ENCODE measurements around the gene DCST2.

DCST2 gene

DNA sequence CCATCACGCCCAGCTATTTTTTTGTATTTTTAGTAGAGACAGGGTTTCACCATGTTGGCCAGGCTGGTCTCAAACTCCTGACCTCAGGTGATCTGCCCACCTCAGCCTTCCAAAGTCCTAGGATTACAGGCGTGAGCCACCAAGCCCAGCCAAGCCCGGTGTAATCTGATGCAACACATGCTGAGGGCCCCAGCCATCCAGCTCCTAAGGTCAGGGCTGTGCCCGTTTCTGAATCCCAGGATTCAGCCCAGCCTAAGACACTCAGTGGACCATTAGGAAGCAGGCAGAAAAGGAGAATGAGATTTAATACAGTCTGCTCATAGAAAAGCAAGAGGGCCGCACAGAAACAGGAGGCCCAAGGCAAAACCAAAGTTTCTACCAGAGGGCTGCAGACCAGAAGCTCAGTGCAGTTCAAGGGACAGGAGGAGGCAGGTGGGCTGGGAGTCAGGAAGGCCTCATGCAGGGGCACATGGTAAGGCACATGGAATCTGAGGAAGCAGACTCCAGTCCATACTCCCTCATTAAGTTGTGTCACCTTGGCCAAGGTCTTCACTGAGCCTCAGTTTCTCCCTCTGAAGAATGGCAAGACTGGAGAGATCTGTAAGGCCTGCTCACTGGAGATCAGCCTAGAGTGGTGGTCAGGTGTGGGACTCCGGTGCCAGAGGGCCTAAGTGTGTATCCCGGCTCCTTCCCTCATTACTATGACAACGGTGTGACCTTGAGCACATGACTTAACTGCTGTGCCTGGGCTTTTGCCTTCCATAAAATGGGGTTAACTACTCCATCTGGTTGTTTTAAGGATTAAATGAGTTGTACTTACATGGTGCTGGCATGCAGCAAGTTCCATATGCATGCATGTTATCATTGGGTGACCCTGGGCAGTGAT, 15.1 kb upstream of the DCST2 start:
- no peak for DNase-seq

DNA sequence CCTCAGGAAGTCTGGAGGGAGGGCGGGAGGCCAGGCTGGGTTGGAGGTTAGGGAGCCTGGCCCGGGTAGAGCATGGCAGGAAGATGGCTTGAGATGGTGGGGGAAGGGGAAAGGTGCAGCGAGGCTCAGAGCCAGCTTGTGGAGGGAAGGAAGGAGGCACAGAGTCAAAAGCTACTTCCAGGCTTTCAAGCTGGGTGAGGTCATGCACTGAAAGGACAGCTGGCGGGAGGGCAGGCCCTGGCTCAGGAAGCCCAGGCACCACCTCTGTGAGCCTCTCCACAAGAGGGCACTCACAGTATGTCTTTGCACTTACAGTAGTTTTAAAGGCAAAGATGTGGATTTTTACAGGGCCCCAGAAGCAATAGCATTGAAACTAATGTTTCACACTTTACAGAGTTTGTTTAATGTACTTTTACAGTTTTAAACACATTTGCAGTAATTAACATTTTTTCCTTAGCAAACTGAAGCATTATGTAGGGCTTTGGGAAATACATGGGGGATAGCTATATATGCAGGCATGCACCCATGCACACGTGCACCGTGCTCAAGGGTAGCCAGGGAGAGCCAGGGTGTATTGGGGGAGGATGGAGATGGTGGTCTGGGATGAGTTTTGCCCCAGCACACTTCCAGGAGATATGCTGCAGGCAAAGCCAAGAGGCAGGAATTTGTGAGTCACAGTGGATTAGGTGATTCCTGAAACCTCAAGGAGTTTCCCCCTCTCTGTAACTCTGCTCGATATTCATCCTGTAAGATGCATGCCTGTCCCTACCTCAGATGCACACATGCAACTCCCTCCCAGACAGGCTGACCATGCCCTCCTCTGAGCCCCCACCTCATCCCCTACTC, 11.5 kb upstream of the DCST2 start:
- peak; percentile 82 for DNase-seq

GRCh38 chr1:155044365-155044764, 10.8 kb upstream of the DCST2 start:
- DNase-seq = no peak

DNA sequence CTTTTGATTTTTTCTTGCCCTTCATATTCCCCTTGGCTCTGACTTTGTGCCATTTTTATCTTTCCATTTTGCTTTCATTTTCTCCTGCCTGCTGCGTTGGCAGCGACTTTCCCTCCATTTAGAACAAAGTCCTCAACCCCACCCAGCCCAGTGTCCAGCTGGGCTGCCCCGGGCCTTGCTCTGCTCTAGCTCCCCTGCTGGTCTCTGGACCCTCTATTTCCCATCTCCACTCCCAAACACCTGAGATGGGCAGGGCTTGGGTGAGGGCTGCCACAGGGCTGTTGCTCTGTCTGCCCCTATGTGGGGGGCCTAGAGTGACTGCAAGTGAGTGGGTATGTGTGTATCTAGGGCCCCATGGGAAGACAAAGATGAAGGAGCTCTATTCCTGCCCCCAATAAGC, 10.2 kb upstream of the DCST2 start:
- no peak for DNase-seq

- DNase-seq = no peak
These were observed 9.7 kb upstream of the DCST2 start for GRCh38 chr1:155043301-155043702.

DNA sequence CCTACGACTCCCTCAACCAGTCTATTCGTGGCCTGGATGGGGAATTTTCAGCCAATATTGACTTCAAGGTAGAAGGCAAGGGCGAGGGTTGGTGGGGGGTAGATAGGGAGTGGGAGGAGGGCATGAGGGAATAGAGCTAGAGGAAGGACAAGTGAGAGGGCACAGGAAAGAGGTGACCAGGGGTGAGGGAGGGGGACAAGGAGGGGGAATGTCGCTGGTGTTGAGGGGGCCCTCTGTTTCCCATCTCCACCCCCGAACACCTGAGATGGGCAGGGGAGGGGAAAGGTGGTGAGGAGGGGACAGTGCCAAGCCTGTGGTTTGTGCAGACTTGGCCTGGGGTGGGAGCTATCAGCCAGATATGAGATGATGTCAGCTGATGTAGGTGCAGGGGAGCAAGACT, 9.2 kb upstream of the DCST2 start:
- DNase-seq = no peak

DNA sequence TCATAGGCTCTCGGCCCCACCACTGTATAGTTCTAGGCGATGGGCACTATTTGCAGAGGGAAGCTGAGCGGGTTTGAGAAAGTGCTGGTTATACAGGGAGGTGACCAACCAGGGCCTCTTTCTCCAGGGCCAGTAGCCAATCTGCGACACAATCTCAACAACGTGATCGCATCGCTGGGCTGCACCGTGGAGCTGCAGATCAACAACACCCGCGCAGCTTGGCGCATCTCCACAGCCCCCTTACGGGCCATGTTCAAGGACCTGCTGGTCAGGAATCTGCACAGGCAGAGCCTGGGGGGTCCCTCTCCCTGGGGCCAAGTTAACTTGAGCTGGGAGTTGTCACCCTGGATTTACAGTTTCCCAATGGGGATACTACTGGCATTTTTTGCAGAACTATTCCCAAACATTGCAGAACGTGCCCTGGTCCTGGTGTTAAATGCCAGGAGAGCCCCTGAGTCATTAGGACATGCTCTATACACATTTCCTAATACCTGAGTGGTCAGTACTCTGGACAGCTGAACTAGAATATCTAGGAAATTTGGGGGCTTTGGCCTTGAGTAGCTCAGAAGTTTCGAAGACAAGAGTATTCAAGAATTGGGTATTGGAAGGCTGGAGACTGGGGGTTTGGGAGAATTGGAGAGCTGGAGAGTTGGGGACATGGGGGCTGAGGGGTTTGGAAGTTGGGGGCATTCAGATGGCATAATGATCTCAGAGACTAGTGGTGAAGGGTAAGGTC, 6.9 kb upstream of the DCST2 start:
- DNase-seq = no peak

- no peak for DNase-seq
These were observed 5.7 kb upstream of the DCST2 start for GRCh38 chr1:155039308-155039669.

- DNase-seq = peak; percentile 41
These were observed 5.2 kb upstream of the DCST2 start for GRCh38 chr1:155038602-155039307.

DNA sequence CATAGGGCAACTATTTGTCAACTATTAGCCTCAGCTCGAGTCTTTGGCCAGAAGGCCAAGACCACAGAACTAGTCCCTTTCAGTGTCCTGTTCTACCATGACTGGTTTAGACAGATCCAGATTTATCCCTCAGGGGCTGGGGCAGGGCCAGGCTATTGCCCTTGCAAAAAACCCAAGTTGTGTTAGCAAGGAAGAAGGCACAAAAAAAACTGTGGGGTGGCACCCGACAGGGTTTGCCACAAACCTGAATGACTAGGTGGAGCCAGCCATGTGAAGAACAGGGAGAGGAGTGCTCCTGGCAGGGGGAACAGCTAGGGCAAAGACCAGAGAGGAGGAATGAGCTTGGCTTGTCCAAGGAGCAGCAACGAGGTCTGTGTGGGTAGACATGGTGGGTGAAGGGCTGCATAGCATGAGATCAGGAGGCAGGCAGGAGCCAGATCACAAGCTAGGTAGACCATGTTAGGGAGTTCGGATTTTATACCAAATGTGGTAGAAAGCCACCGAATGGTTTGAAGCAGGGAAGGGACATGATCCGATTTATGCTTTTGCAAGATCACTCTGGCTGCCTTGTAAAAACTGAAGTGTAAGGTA, 4.4 kb upstream of the DCST2 start:
- DNase-seq = no peak

DNA sequence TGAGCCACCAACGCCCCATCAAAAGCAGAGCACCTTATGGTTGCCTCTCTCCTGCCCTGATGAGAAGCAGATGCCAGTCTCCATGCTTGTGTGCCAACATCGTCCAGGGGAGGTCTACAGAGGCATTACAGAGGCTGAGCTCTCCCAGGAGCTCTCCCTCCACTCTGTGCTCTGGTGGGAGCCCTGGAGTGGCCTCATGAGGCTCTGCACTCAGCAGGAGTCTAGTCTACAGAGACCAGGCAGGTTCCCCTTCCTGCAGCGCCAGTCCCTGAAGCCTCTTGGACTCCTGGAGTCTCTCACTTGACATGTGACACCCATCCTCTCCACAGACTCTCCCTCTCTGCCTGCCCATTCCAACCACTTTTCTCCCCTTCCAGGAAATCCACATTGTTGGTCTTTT, 3.5 kb upstream of the DCST2 start:
- no peak for DNase-seq

DNA sequence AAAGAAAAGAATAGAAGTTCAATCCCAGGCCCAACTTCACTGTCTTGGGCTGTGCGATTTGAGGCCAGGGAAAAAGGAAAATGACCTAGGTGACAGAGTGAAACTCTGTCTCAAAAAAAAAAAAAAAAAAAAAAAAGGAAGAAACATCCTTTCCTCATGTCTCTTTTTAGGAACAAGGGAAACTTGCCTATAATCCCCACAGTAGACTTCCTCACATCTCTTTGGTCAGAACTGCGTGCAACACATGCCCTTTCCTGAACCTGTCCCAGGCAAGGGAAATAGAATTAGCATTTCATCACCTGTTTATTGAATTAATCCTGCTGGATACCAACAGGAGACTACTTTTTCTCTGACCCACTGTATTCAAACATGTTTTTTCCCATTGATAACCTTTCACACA, 2.4 kb upstream of the DCST2 start:
- no peak for DNase-seq

- DNase-seq = no peak
These were observed 982 bp upstream of the DCST2 start for GRCh38 chr1:155034318-155035208.

- no peak for DNase-seq
These were observed 695 bp downstream of the DCST2 start for GRCh38 chr1:155032886-155033285.

DNA sequence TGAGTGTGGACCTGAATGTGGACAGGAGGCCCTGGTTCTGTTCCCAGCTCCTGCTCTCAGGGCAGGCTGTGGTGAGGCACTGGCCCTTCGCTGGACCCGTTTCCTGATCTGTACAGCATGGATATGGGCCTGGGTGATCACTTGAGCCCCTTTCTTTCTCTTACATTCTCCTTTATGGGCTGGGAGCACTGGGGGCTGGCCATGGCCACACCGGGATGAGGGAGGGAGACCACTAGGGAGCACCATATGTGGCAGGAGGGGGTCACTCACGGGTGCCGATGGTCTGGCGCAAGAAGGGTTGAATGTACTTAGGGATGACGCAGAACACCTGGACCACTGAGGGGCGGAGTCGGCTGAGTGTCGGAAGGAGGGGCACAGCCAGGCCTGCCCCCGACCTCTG, 2.7 kb downstream of the DCST2 start:
- no peak for DNase-seq

DNA sequence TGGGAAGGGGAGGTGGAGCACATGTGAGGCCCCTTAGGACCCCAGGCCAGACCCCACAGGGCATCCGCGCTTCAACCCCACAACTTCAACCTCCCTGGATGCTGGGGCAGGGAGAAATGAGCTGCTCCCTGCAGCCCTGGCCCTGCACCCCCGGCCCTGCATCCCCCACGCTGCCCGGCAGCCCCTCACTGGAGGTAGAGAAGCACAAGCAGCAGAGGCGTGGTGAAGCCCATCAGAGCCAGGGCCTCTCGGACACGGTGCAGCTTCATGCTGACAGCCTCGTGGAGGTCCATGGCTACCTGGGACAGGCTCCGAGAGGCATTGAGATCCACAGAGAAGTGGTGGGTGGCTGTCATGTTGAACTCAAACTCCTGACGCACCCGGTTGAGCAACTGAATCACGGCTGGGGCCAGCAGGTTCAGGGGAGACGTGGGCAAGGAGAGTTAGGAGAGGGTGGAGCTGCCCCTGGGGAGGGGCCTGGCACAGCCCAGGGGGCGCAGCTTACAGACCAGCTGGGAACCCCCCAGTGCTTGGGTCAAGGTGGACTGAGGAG, 3.3 kb downstream of the DCST2 start:
- no peak for DNase-seq

- no peak for DNase-seq
These were observed 3.9 kb downstream of the DCST2 start for GRCh38 chr1:155029513-155030242.

DNA sequence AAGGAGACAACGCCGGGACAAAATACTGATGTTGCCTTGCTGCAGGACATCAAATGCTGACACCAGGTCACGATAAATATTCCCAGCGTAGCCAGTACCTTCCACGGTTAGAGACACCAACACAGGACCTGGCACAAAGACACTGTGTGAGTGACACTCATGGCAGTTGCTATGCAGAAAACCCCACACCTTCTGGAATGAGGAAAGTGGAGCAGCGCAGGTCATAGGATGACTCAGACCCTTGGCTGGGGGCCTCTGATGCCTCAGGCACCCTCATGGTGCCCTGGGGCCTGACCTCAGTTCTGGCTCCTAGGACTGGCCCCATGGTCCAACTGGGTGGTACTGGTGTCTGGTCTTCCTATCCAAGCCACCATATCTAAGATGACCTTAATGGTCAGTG, 7.0 kb downstream of the DCST2 start:
- DNase-seq = no peak

DNA sequence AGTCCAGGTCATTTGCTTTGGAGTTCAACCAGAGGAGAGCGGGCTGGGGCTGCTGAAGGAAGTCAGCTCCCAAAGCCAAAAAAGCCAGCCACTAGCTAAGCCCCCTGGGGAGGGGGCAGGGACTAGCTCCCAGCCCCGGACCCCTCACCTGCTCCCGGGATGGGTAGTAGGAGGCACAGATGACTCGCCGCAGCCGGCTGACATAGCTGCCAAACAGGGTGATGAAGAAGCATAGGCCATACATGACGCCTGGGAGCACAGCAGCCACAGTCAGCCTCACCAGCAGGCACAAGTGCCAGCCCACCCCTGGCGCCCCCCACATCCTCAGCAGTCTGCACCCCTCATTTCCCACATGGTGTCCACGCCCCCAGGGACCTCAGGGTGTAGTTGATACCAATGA, 7.4 kb downstream of the DCST2 start:
- DNase-seq = no peak

DNA sequence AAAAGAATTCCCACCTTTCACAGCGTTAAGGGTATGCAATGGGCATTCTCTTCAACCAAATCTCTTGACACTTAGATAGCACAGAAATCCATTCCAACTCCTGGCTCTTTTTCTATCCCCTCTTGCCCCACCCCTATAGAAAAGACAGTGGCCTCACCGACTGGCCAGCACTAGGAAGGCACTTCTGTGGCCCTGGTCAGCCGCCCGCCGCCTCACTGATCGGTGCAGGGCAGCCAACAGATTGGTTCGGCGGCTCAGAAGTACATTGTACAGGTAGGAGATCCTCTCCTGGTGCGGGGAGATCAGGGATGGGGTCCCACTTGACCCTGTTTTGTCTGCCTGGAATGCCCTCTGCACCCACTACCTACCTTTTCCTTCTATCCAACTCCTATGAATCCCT, 9.3 kb downstream of the DCST2 start:
- DNase-seq = no peak
